ENCODE data around the gene TMEM165.
A peak's percentile ranks its signal among the peaks of the same experiment; 100 is the strongest.

TMEM165 gene

GRCh38 chr4:55385201-55385649 lies 10.5 kb upstream of the TMEM165 start:
- Histone ChIP-seq H3K4me1 (ENCODE audit: control insufficient read depth, insufficient read depth, low read length, poor library complexity, severe bottlenecking) (no peaks in the 10 kb centered on the region), H3K4me3 (ENCODE audit: insufficient read depth, low read depth, low read length, poor library complexity, severe bottlenecking) (no peak overlapping the region), H3K9me3 (ENCODE audit: control insufficient read depth, low read length) (no peaks in the 10 kb centered on the region), H3K27me3 (replicated peaks; ENCODE audit: control insufficient read depth, insufficient read depth, low read length, poor library complexity, severe bottlenecking) (no peaks in the 10 kb centered on the region), H3K27ac (ENCODE audit: insufficient read depth, low read length, poor library complexity, severe bottlenecking) (no peak overlapping the region), H3K36me3 (ENCODE audit: control insufficient read depth, insufficient read depth, low read length) (no peaks in the 10 kb centered on the region)
- no peak for DNase-seq

GRCh38 chr4:55386073-55386472 lies 9.7 kb upstream of the TMEM165 start:
- no peaks in the 10 kb centered on the region for H3K4me1 ChIP-seq (ENCODE audit: control insufficient read depth, insufficient read depth, low read length, poor library complexity, severe bottlenecking)
- no peak overlapping the region for H3K27ac ChIP-seq (ENCODE audit: insufficient read depth, low read length, poor library complexity, severe bottlenecking)
- no peaks in the 10 kb centered on the region for H3K9me3 ChIP-seq (ENCODE audit: control insufficient read depth, low read length)
- no peak overlapping the region for H3K4me3 ChIP-seq (ENCODE audit: insufficient read depth, low read depth, low read length, poor library complexity, severe bottlenecking)
- H3K27me3 ChIP-seq (replicated peaks; ENCODE audit: control insufficient read depth, insufficient read depth, low read length, poor library complexity, severe bottlenecking): no peaks in the 10 kb centered on the region
- H3K36me3 ChIP-seq (ENCODE audit: control insufficient read depth, insufficient read depth, low read length): no peaks in the 10 kb centered on the region
- DNase-seq: no peak

GRCh38 chr4:55386840-55387239 lies 8.9 kb upstream of the TMEM165 start:
- Histone ChIP-seq H3K27me3 (replicated peaks; ENCODE audit: control insufficient read depth, insufficient read depth, low read length, poor library complexity, severe bottlenecking) (no peaks in the 10 kb centered on the region), H3K27ac (ENCODE audit: insufficient read depth, low read length, poor library complexity, severe bottlenecking) (no peak overlapping the region), H3K36me3 (ENCODE audit: control insufficient read depth, insufficient read depth, low read length) (no peaks in the 10 kb centered on the region), H3K4me1 (ENCODE audit: control insufficient read depth, insufficient read depth, low read length, poor library complexity, severe bottlenecking) (no peaks in the 10 kb centered on the region), H3K9me3 (ENCODE audit: control insufficient read depth, low read length) (no peaks in the 10 kb centered on the region), H3K4me3 (ENCODE audit: insufficient read depth, low read depth, low read length, poor library complexity, severe bottlenecking) (no peak overlapping the region)
- DNase-seq: no peak

- Histone ChIP-seq H3K4me3 (ENCODE audit: insufficient read depth, low read depth, low read length, poor library complexity, severe bottlenecking) (no peak overlapping the region), H3K4me1 (ENCODE audit: control insufficient read depth, insufficient read depth, low read length, poor library complexity, severe bottlenecking) (peaks cover 13% of the 10 kb centered on the region), H3K36me3 (ENCODE audit: control insufficient read depth, insufficient read depth, low read length) (no peaks in the 10 kb centered on the region), H3K27me3 (replicated peaks; ENCODE audit: control insufficient read depth, insufficient read depth, low read length, poor library complexity, severe bottlenecking) (no peaks in the 10 kb centered on the region), H3K9me3 (ENCODE audit: control insufficient read depth, low read length) (no peaks in the 10 kb centered on the region), H3K27ac (ENCODE audit: insufficient read depth, low read length, poor library complexity, severe bottlenecking) (no peak overlapping the region)
- no peak for DNase-seq
These were observed 2.1 kb upstream of the TMEM165 start for GRCh38 chr4:55393461-55394320.

- peak overlapping the region; percentile 78 for H3K27ac ChIP-seq (ENCODE audit: insufficient read depth, low read length, poor library complexity, severe bottlenecking)
- H3K4me3 ChIP-seq (ENCODE audit: insufficient read depth, low read depth, low read length, poor library complexity, severe bottlenecking): peak overlapping the region; percentile 67
- no peak for DNase-seq
- H3K4me1 ChIP-seq (ENCODE audit: control insufficient read depth, insufficient read depth, low read length, poor library complexity, severe bottlenecking): peaks cover 16% of the 10 kb centered on the region
- H3K27me3 ChIP-seq (replicated peaks; ENCODE audit: control insufficient read depth, insufficient read depth, low read length, poor library complexity, severe bottlenecking): no peaks in the 10 kb centered on the region
- no peaks in the 10 kb centered on the region for H3K9me3 ChIP-seq (ENCODE audit: control insufficient read depth, low read length)
- H3K36me3 ChIP-seq (ENCODE audit: control insufficient read depth, insufficient read depth, low read length): no peaks in the 10 kb centered on the region
These were observed 584 bp upstream of the TMEM165 start for GRCh38 chr4:55395218-55395528.

GRCh38 chr4:55396308-55397125 lies 760 bp downstream of the TMEM165 start:
- H3K4me1 ChIP-seq (ENCODE audit: control insufficient read depth, insufficient read depth, low read length, poor library complexity, severe bottlenecking): peaks cover 16% of the 10 kb centered on the region
- peak overlapping the region; percentile 78 for H3K27ac ChIP-seq (ENCODE audit: insufficient read depth, low read length, poor library complexity, severe bottlenecking)
- H3K36me3 ChIP-seq (ENCODE audit: control insufficient read depth, insufficient read depth, low read length): peaks cover 8% of the 10 kb centered on the region
- H3K9me3 ChIP-seq (ENCODE audit: control insufficient read depth, low read length): no peaks in the 10 kb centered on the region
- no peaks in the 10 kb centered on the region for H3K27me3 ChIP-seq (replicated peaks; ENCODE audit: control insufficient read depth, insufficient read depth, low read length, poor library complexity, severe bottlenecking)
- peak overlapping the region; percentile 67 for H3K4me3 ChIP-seq (ENCODE audit: insufficient read depth, low read depth, low read length, poor library complexity, severe bottlenecking)
- DNase-seq: peak; percentile 1 to 9 (median 6)

- H3K4me1 ChIP-seq (ENCODE audit: control insufficient read depth, insufficient read depth, low read length, poor library complexity, severe bottlenecking): peaks cover 16% of the 10 kb centered on the region
- H3K36me3 ChIP-seq (ENCODE audit: control insufficient read depth, insufficient read depth, low read length): peaks cover 9% of the 10 kb centered on the region
- peak overlapping the region; percentile 78 for H3K27ac ChIP-seq (ENCODE audit: insufficient read depth, low read length, poor library complexity, severe bottlenecking)
- peak overlapping the region; percentile 67 for H3K4me3 ChIP-seq (ENCODE audit: insufficient read depth, low read depth, low read length, poor library complexity, severe bottlenecking)
- DNase-seq: no peak
- H3K27me3 ChIP-seq (replicated peaks; ENCODE audit: control insufficient read depth, insufficient read depth, low read length, poor library complexity, severe bottlenecking): no peaks in the 10 kb centered on the region
- no peaks in the 10 kb centered on the region for H3K9me3 ChIP-seq (ENCODE audit: control insufficient read depth, low read length)
These were observed 1.3 kb downstream of the TMEM165 start for GRCh38 chr4:55397126-55397436.

- Histone ChIP-seq H3K9me3 (ENCODE audit: control insufficient read depth, low read length) (no peaks in the 10 kb centered on the region), H3K27me3 (replicated peaks; ENCODE audit: control insufficient read depth, insufficient read depth, low read length, poor library complexity, severe bottlenecking) (no peaks in the 10 kb centered on the region), H3K4me3 (ENCODE audit: insufficient read depth, low read depth, low read length, poor library complexity, severe bottlenecking) (peak overlapping the region; percentile 17), H3K36me3 (ENCODE audit: control insufficient read depth, insufficient read depth, low read length) (peaks cover 9% of the 10 kb centered on the region), H3K4me1 (ENCODE audit: control insufficient read depth, insufficient read depth, low read length, poor library complexity, severe bottlenecking) (peaks cover 16% of the 10 kb centered on the region), H3K27ac (ENCODE audit: insufficient read depth, low read length, poor library complexity, severe bottlenecking) (no peak overlapping the region)
- DNase-seq: no peak
These were observed 2.0 kb downstream of the TMEM165 start for GRCh38 chr4:55397520-55398321.

- Histone ChIP-seq H3K4me1 (ENCODE audit: control insufficient read depth, insufficient read depth, low read length, poor library complexity, severe bottlenecking) (peaks cover 16% of the 10 kb centered on the region), H3K27ac (ENCODE audit: insufficient read depth, low read length, poor library complexity, severe bottlenecking) (no peak overlapping the region), H3K9me3 (ENCODE audit: control insufficient read depth, low read length) (no peaks in the 10 kb centered on the region), H3K36me3 (ENCODE audit: control insufficient read depth, insufficient read depth, low read length) (peaks cover 9% of the 10 kb centered on the region), H3K27me3 (replicated peaks; ENCODE audit: control insufficient read depth, insufficient read depth, low read length, poor library complexity, severe bottlenecking) (no peaks in the 10 kb centered on the region), H3K4me3 (ENCODE audit: insufficient read depth, low read depth, low read length, poor library complexity, severe bottlenecking) (no peak overlapping the region)
- DNase-seq: no peak
These were observed 2.7 kb downstream of the TMEM165 start for GRCh38 chr4:55398461-55398860.

All from effector memory CD4-positive, alpha-beta T cell (primary cell).